Muscle of back (tissue), 11 donors: ENCODE measurements around the gene POU2AF1. TPM values are rescaled to one million over a fixed set of nuclear protein-coding genes. Genes with fewer than 3 reads are reported as not detected.
"Not testable (repeated sequence)": the region's sequence is repeated elsewhere in the genome, so short reads cannot be mapped to it uniquely, and the experiment has no call there.

Experiments
- DNase-seq, 3 donors: peaks; one replicate each; pipeline versions ENCODE4 v3.0.0 to v3.0.0-alpha.2; 2013
- polyA plus RNA-seq, 10 donors: library from polyadenylated mRNA; unstranded; fragments of 120-200 nt; gene quantifications; one replicate each; pipeline ENCODE4 v1.2.1, GENCODE V29; 2013; ENCODE audit not compliant: insufficient read length in 10 of 10

POU2AF1 gene
- polyA plus RNA-seq, 10 donors = 0.06 to 0.45 (median 0.27) TPM; not detected in 1

GRCh38 chr11:111410951-111411350, 31.9 kb upstream of the POU2AF1 start:
- DNase-seq = no peak

- no peak for DNase-seq
Measured at GRCh38 chr11:111409915-111410314, 30.8 kb upstream of the POU2AF1 start.

GRCh38 chr11:111408789-111409727, 30.0 kb upstream of the POU2AF1 start:
- no peak for DNase-seq

GRCh38 chr11:111407652-111408051, 28.6 kb upstream of the POU2AF1 start:
- DNase-seq = no peak

GRCh38 chr11:111406589-111406988, 27.5 kb upstream of the POU2AF1 start:
- no peak for DNase-seq

GRCh38 chr11:111406091-111406490, 27.0 kb upstream of the POU2AF1 start:
- no peak for DNase-seq

- no peak for DNase-seq
Measured at GRCh38 chr11:111405551-111405950, 26.5 kb upstream of the POU2AF1 start.

- no peak for DNase-seq
Measured at GRCh38 chr11:111403051-111403726, 24.1 kb upstream of the POU2AF1 start.

- DNase-seq = no peak
Measured at GRCh38 chr11:111402411-111402810, 23.3 kb upstream of the POU2AF1 start.

- DNase-seq = not testable (repeated sequence)
Measured at GRCh38 chr11:111401957-111402356, 22.9 kb upstream of the POU2AF1 start.

- no peak for DNase-seq
Measured at GRCh38 chr11:111400595-111400994, 21.5 kb upstream of the POU2AF1 start.

GRCh38 chr11:111399187-111400031, 20.3 kb upstream of the POU2AF1 start:
- no peak for DNase-seq

- DNase-seq = peak in 1 of 3 donors; percentile 32
Measured at GRCh38 chr11:111397034-111397433, 18.0 kb upstream of the POU2AF1 start.

GRCh38 chr11:111395749-111396148, 16.7 kb upstream of the POU2AF1 start:
- no peak for DNase-seq

- no peak for DNase-seq
Measured at GRCh38 chr11:111395081-111395480, 16.0 kb upstream of the POU2AF1 start.

GRCh38 chr11:111394147-111394546, 15.1 kb upstream of the POU2AF1 start:
- not testable (repeated sequence) for DNase-seq

- no peak for DNase-seq
Measured at GRCh38 chr11:111393585-111393984, 14.5 kb upstream of the POU2AF1 start.

- no peak for DNase-seq
Measured at GRCh38 chr11:111393096-111393495, 14.0 kb upstream of the POU2AF1 start.

- DNase-seq = no peak
Measured at GRCh38 chr11:111392552-111392951, 13.5 kb upstream of the POU2AF1 start.

GRCh38 chr11:111391328-111392124, 12.5 kb upstream of the POU2AF1 start:
- no peak for DNase-seq

GRCh38 chr11:111388842-111389241, 9.8 kb upstream of the POU2AF1 start:
- no peak for DNase-seq
